Gastrocnemius medialis (tissue), 4 donors: Measurements from ENCODE around the gene C11orf71.

Experiments
- CTCF ChIP-seq, 5 experiments: fragments of 450-650 bp in 3 of 5; fragments of 200-600 bp in 2 of 5; sonication (generic) in 2 of 5; IDR thresholded peaks in 4 of 5; conservative IDR thresholded peaks in 1 of 5; 1 replicate in 4 of 5; 2 replicates in 1 of 5; pipeline ENCODE4 v1.5.1; 2016 to 2019; ENCODE audit warnings: antibody characterized with exemption in 5 of 5, mild to moderate bottlenecking in 3 of 5, moderate library complexity in 3 of 5
- POLR2A ChIP-seq, 2 donors: fragments of 450-650 bp; IDR thresholded peaks; one replicate each; pipeline ENCODE4 v1.6.1; 2017; ENCODE audit warnings: antibody characterized with exemption in 2 of 2, mild to moderate bottlenecking in 2 of 2, moderate library complexity in 2 of 2

DNA sequence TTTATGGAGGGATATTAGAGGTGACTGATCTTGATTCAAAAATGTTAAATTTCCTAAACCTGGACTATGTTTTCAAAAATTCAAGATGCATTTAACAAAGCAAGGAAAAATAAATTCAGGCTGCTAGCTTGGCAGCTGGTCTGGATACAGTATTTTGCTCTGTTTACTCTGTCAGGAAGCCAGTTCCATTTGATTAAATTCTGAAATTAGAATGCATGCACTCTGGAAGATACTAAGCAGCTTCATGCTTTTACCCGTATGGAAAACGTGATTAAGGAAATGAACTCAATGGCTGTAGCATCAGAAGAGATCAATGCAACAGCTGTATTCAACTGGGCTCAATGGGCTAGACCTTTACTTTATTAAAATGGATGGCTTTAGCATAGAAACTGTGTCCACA, 14.2 kb downstream of the C11orf71 start:
- TF ChIP-seq CTCF (IDR thresholded peaks at IDR 0.05 in 4 of 5, conservative IDR thresholded peaks at IDR 0.05 in 1 of 5) (no peak), POLR2A (IDR thresholded peaks at IDR 0.05) (no peak)
